Astrocyte (in vitro differentiated cells and primary cell): ENCODE results near the gene DDN.

Experiments used
- EZH2 ChIP-seq: IDR thresholded peaks from 2 replicates; pipeline ENCODE4 v1.6.1; 2012; ENCODE audit warnings: mild to moderate bottlenecking, low read length, inconsistent platforms; ENCODE audit not compliant: insufficient read depth
- TF ChIP-seq, protein P1 (sequence below): IDR thresholded peaks from 2 replicates; pipeline ENCODE4 v1.5.1; 2011; ENCODE audit warnings: low read depth, mild to moderate bottlenecking, inconsistent platforms, low read length, moderate library complexity; ENCODE audit not compliant: insufficient read depth

DNA sequence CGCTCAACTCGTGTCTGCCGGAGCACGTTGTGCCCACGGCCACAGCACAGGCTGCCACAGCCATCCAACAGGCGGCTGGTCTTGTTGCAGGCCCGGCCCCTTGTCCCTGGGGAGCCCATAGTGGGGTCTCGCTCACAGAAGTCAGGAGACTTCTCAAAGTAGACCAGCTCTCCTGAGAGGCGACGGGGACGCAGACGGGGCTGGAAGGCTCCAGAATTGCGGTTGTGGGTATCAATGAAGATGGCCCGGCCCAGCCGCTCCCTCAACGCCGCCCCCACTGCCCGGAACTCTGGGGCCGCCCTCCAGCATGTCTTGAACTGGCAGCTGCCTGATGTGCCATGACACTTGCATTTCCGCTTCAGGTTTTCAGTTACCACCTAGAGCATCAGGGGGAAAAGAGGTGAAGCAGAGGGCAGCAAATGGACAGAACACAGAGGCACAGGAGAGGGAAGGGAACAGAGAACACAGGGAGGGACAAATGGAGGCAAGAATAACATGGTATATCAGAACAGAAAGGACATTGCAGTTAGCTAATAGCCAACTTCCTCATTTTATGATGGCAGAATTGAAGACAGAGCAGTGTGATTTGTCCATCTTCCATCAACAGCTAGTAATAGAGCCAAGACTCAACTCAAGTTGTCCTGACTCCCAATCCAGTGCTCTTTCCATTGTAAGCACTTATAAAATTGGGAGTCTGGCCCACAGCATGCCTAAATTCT lies 32.8 kb downstream of the DDN start:
- TF ChIP-seq, protein P1, sequence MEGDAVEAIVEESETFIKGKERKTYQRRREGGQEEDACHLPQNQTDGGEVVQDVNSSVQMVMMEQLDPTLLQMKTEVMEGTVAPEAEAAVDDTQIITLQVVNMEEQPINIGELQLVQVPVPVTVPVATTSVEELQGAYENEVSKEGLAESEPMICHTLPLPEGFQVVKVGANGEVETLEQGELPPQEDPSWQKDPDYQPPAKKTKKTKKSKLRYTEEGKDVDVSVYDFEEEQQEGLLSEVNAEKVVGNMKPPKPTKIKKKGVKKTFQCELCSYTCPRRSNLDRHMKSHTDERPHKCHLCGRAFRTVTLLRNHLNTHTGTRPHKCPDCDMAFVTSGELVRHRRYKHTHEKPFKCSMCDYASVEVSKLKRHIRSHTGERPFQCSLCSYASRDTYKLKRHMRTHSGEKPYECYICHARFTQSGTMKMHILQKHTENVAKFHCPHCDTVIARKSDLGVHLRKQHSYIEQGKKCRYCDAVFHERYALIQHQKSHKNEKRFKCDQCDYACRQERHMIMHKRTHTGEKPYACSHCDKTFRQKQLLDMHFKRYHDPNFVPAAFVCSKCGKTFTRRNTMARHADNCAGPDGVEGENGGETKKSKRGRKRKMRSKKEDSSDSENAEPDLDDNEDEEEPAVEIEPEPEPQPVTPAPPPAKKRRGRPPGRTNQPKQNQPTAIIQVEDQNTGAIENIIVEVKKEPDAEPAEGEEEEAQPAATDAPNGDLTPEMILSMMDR: no peak
- TF ChIP-seq EZH2: no peak
